ENCODE results near the gene CARS1.
A peak's percentile ranks its signal among the peaks of the same experiment; 100 is the strongest.

CARS1 gene

GRCh38 chr11:3007404-3008010, 49.7 kb downstream of the CARS1 start:
- Histone ChIP-seq H3K18ac (ENCODE audit: low read depth in 1 of 2, low read length in 2 of 2) (no peak overlapping the region), H3K4me2 (ENCODE audit: low read length, poor library complexity, severe bottlenecking) (no peak overlapping the region), H4K8ac (ENCODE audit: low read length) (no peak overlapping the region), H3K4ac (ENCODE audit: low read depth in 1 of 2, low read length in 2 of 2) (no peak overlapping the region), H3K27me3 (ENCODE audit: control insufficient read depth in 1 of 2, insufficient read depth in 1 of 2, low read length in 2 of 2) (no peaks in the 10 kb centered on the region), H2BK12ac (ENCODE audit: low read length in 2 of 2) (no peak overlapping the region), H3K27ac (ENCODE audit: low read length, poor library complexity, severe bottlenecking) (no peak overlapping the region), H3K36me3 (ENCODE audit: control insufficient read depth in 1 of 2, insufficient read depth in 2 of 2, low read depth in 1 of 2, low read length in 2 of 2) (peaks cover 90 to 95% of the 10 kb centered on the region in 2 experiments), H2AK5ac (ENCODE audit: low read length, severe bottlenecking) (no peak overlapping the region), H2BK120ac (ENCODE audit: low read depth, low read length) (no peak overlapping the region), H3K9ac (ENCODE audit: low read length) (no peak overlapping the region), H4K91ac (ENCODE audit: low read length) (no peak overlapping the region), H3K9me3 (ENCODE audit: control insufficient read depth, low read length) (no peaks in the 10 kb centered on the region), H3K4me1 (ENCODE audit: control insufficient read depth, insufficient read depth, low read depth, low read length) (peaks cover 13% of the 10 kb centered on the region), H2AFZ (ENCODE audit: low read depth, low read length) (no peak overlapping the region), H3K4me3 (ENCODE audit: insufficient read depth in 1 of 2, low read depth in 1 of 2, low read length in 2 of 2) (peak overlapping the region in 1 of 2 experiments; percentile 20), H3K14ac (ENCODE audit: low read length in 2 of 2) (no peak overlapping the region), H3K23ac (ENCODE audit: low read length in 2 of 2) (no peak overlapping the region), H2BK15ac (ENCODE audit: low read depth, poor library complexity, severe bottlenecking) (no peak overlapping the region), H2BK5ac (ENCODE audit: low read depth, low read length, poor library complexity, severe bottlenecking) (no peak overlapping the region), H3K79me1 (replicated peaks; ENCODE audit: low read length, poor library complexity, severe bottlenecking) (peaks cover 18% of the 10 kb centered on the region)
- no peak for DNase-seq
- WGBS, result 93% methylated on average over 19 of the region's 20 CpGs

DNA sequence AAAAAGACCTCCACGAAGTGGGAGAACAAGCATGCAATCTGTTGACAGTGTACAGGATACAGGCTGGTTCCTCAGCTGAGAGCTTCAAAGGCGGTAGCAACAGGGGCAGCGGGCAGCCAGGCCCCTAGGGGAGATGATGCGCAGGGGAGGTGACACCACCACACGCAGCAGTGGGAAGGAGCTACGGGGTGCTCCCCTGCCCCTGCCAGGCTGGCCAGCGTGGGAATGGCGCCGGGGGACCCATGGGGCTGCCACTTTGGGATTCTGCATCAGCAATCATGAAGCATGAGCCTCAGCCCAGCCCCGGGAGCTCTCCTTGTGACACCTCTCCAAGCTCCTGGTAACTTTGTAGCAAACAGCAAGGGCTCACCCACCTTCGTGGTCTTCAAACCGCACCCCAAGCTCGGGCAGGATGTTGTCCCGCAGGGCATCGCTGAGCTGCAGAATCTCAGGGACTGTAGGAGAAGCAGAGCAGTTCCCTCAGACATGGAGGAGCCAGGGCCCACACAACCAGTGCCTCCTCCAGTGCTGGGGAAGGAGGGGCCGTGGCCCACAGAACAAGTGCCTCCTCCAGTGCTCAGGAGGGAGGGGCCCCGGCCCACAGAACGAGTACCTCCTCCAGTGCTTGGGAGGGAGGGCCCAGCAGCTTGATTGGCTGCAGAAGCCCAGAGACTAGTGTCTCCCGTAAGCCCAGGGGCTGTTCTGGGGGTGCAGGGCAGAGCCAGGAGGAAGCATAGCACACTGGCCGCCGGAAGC, 50.5 kb downstream of the CARS1 start:
- no peak overlapping the region for H3K27ac ChIP-seq (ENCODE audit: low read length, poor library complexity, severe bottlenecking)
- no peak overlapping the region for H4K8ac ChIP-seq (ENCODE audit: low read length)
- no peak overlapping the region for H3K9ac ChIP-seq (ENCODE audit: low read length)
- no peak overlapping the region for H2BK15ac ChIP-seq (ENCODE audit: low read depth, poor library complexity, severe bottlenecking)
- no peak overlapping the region for H3K4me2 ChIP-seq (ENCODE audit: low read length, poor library complexity, severe bottlenecking)
- H3K79me1 ChIP-seq (replicated peaks; ENCODE audit: low read length, poor library complexity, severe bottlenecking), result peaks cover 17% of the 10 kb centered on the region
- peaks cover 89 to 95% of the 10 kb centered on the region in 2 experiments for H3K36me3 ChIP-seq (ENCODE audit: control insufficient read depth in 1 of 2, insufficient read depth in 2 of 2, low read depth in 1 of 2, low read length in 2 of 2)
- H3K4me3 ChIP-seq (ENCODE audit: insufficient read depth in 1 of 2, low read depth in 1 of 2, low read length in 2 of 2), result no peak overlapping the region
- no peaks in the 10 kb centered on the region for H3K9me3 ChIP-seq (ENCODE audit: control insufficient read depth, low read length)
- DNase-seq, result no peak
- WGBS, result 86% methylated on average over 21 of the region's 21 CpGs
- H2BK5ac ChIP-seq (ENCODE audit: low read depth, low read length, poor library complexity, severe bottlenecking), result no peak overlapping the region
- H3K27me3 ChIP-seq (ENCODE audit: control insufficient read depth in 1 of 2, insufficient read depth in 1 of 2, low read length in 2 of 2), result no peaks in the 10 kb centered on the region
- no peak overlapping the region for H3K23ac ChIP-seq (ENCODE audit: low read length in 2 of 2)
- no peak overlapping the region for H4K91ac ChIP-seq (ENCODE audit: low read length)
- no peak overlapping the region for H3K18ac ChIP-seq (ENCODE audit: low read depth in 1 of 2, low read length in 2 of 2)
- H3K4me1 ChIP-seq (ENCODE audit: control insufficient read depth, insufficient read depth, low read depth, low read length), result peaks cover 8% of the 10 kb centered on the region
- H3K4ac ChIP-seq (ENCODE audit: low read depth in 1 of 2, low read length in 2 of 2), result no peak overlapping the region
- no peak overlapping the region for H2AK5ac ChIP-seq (ENCODE audit: low read length, severe bottlenecking)
- no peak overlapping the region for H2BK120ac ChIP-seq (ENCODE audit: low read depth, low read length)
- no peak overlapping the region for H2BK12ac ChIP-seq (ENCODE audit: low read length in 2 of 2)
- no peak overlapping the region for H2AFZ ChIP-seq (ENCODE audit: low read depth, low read length)
- no peak overlapping the region for H3K14ac ChIP-seq (ENCODE audit: low read length in 2 of 2)

GRCh38 chr11:3004481-3004880, 52.7 kb downstream of the CARS1 start:
- H3K36me3 ChIP-seq (ENCODE audit: control insufficient read depth in 1 of 2, insufficient read depth in 2 of 2, low read depth in 1 of 2, low read length in 2 of 2), result peaks cover 84 to 97% of the 10 kb centered on the region in 2 experiments
- no peak overlapping the region for H3K23ac ChIP-seq (ENCODE audit: low read length in 2 of 2)
- no peak overlapping the region for H2AK5ac ChIP-seq (ENCODE audit: low read length, severe bottlenecking)
- H4K91ac ChIP-seq (ENCODE audit: low read length), result no peak overlapping the region
- no peak overlapping the region for H3K4me2 ChIP-seq (ENCODE audit: low read length, poor library complexity, severe bottlenecking)
- WGBS, result 97% methylated on average over 10 of the region's 10 CpGs
- H3K18ac ChIP-seq (ENCODE audit: low read depth in 1 of 2, low read length in 2 of 2), result no peak overlapping the region
- H2BK120ac ChIP-seq (ENCODE audit: low read depth, low read length), result no peak overlapping the region
- H3K4me1 ChIP-seq (ENCODE audit: control insufficient read depth, insufficient read depth, low read depth, low read length), result peaks cover 22% of the 10 kb centered on the region
- H2AFZ ChIP-seq (ENCODE audit: low read depth, low read length), result no peak overlapping the region
- H3K9ac ChIP-seq (ENCODE audit: low read length), result no peak overlapping the region
- H3K27me3 ChIP-seq (ENCODE audit: control insufficient read depth in 1 of 2, insufficient read depth in 1 of 2, low read length in 2 of 2), result no peaks in the 10 kb centered on the region
- no peak overlapping the region for H4K8ac ChIP-seq (ENCODE audit: low read length)
- H3K4me3 ChIP-seq (ENCODE audit: insufficient read depth in 1 of 2, low read depth in 1 of 2, low read length in 2 of 2), result no peak overlapping the region
- no peak overlapping the region for H2BK5ac ChIP-seq (ENCODE audit: low read depth, low read length, poor library complexity, severe bottlenecking)
- no peaks in the 10 kb centered on the region for H3K9me3 ChIP-seq (ENCODE audit: control insufficient read depth, low read length)
- H3K79me1 ChIP-seq (replicated peaks; ENCODE audit: low read length, poor library complexity, severe bottlenecking), result peaks cover 20% of the 10 kb centered on the region
- no peak overlapping the region for H2BK15ac ChIP-seq (ENCODE audit: low read depth, poor library complexity, severe bottlenecking)
- H3K4ac ChIP-seq (ENCODE audit: low read depth in 1 of 2, low read length in 2 of 2), result no peak overlapping the region
- no peak overlapping the region for H3K27ac ChIP-seq (ENCODE audit: low read length, poor library complexity, severe bottlenecking)
- H3K14ac ChIP-seq (ENCODE audit: low read length in 2 of 2), result no peak overlapping the region
- no peak overlapping the region for H2BK12ac ChIP-seq (ENCODE audit: low read length in 2 of 2)
- DNase-seq, result no peak

- Histone ChIP-seq H4K8ac (ENCODE audit: low read length) (no peak overlapping the region), H3K4me1 (ENCODE audit: control insufficient read depth, insufficient read depth, low read depth, low read length) (peaks cover 20% of the 10 kb centered on the region)
These were observed 53.6 kb downstream of the CARS1 start for GRCh38 chr11:3003396-3004231.

More at GRCh38 chr11:3003396-3004231, 53.6 kb downstream of the CARS1 start:
- Histone ChIP-seq H3K9me3 (ENCODE audit: control insufficient read depth, low read length) (no peaks in the 10 kb centered on the region), H3K27me3 (ENCODE audit: control insufficient read depth in 1 of 2, insufficient read depth in 1 of 2, low read length in 2 of 2) (no peaks in the 10 kb centered on the region), H3K23ac (ENCODE audit: low read length in 2 of 2) (no peak overlapping the region), H2BK120ac (ENCODE audit: low read depth, low read length) (no peak overlapping the region), H2AK5ac (ENCODE audit: low read length, severe bottlenecking) (no peak overlapping the region), H2BK5ac (ENCODE audit: low read depth, low read length, poor library complexity, severe bottlenecking) (no peak overlapping the region), H2BK12ac (ENCODE audit: low read length in 2 of 2) (no peak overlapping the region), H2AFZ (ENCODE audit: low read depth, low read length) (no peak overlapping the region), H3K9ac (ENCODE audit: low read length) (no peak overlapping the region), H2BK15ac (ENCODE audit: low read depth, poor library complexity, severe bottlenecking) (no peak overlapping the region), H3K4ac (ENCODE audit: low read depth in 1 of 2, low read length in 2 of 2) (no peak overlapping the region), H3K27ac (ENCODE audit: low read length, poor library complexity, severe bottlenecking) (no peak overlapping the region), H3K4me2 (ENCODE audit: low read length, poor library complexity, severe bottlenecking) (no peak overlapping the region), H3K4me3 (ENCODE audit: insufficient read depth in 1 of 2, low read depth in 1 of 2, low read length in 2 of 2) (no peak overlapping the region), H4K91ac (ENCODE audit: low read length) (no peak overlapping the region), H3K18ac (ENCODE audit: low read depth in 1 of 2, low read length in 2 of 2) (no peak overlapping the region), H3K14ac (ENCODE audit: low read length in 2 of 2) (no peak overlapping the region), H3K36me3 (ENCODE audit: control insufficient read depth in 1 of 2, insufficient read depth in 2 of 2, low read depth in 1 of 2, low read length in 2 of 2) (peaks cover 75 to 93% of the 10 kb centered on the region in 2 experiments), H3K79me1 (replicated peaks; ENCODE audit: low read length, poor library complexity, severe bottlenecking) (peaks cover 17% of the 10 kb centered on the region)
- no peak for DNase-seq
- WGBS, result 95% methylated on average over 12 of the region's 12 CpGs

Data from mesenchymal stem cell (in vitro differentiated cells and primary cell).